Activated CD8-positive, alpha-beta T cell treated with anti-CD3 and anti-CD28 coated beads, Interleukin-2, amount 10 ng/mL, durations not matched to agents 7 days and 5 days (primary cell): ENCODE results near the gene GORASP1. TPM values are rescaled to one million over a fixed set of nuclear protein-coding genes. Genes with fewer than 3 reads are reported as not detected.
"Not testable (repeated sequence)": the region's sequence is repeated elsewhere in the genome, so short reads cannot be mapped to it uniquely, and the experiment has no call there.

Source experiments
- ATAC-seq: fragments of 150-1000 bp; cut with Tn5 transposase; one replicate; pipeline ENCODE4 v1.10.0; 2021; ENCODE audit warnings: moderate library complexity
- CTCF ChIA-PET: fragments of 350-600 bp; sonication (Branson Sonifier 250); formaldehyde crosslinking; loops from one replicate; lab custom pipeline; 2021; ENCODE audit warnings: antibody characterized with exemption; lab: Charles Lee
- POLR2A ChIA-PET: fragments of 350-600 bp; sonication (Branson Sonifier 250); formaldehyde crosslinking; loops from one replicate; lab custom pipeline; 2021; ENCODE audit warnings: antibody characterized with exemption; lab: Charles Lee
- DNase-seq: peaks from one replicate; pipeline ENCODE4 v3.0.0-alpha.2; 2020
- H3K27ac Mint-ChIP-seq: one replicate; pipeline ENCODE4 v1.8.0; 2021; ENCODE audit warnings: mild to moderate bottlenecking, mixed read lengths
- H3K27me3 Mint-ChIP-seq: one replicate; pipeline ENCODE4 v1.8.0; 2021; ENCODE audit warnings: low read depth, mixed read lengths
- H3K36me3 Mint-ChIP-seq: one replicate; pipeline ENCODE4 v1.8.0; 2021; ENCODE audit warnings: low read depth, mixed read lengths
- H3K4me1 Mint-ChIP-seq: one replicate; pipeline ENCODE4 v1.8.0; 2021; ENCODE audit warnings: low read depth, mixed read lengths
- H3K4me3 Mint-ChIP-seq: one replicate; pipeline ENCODE4 v1.8.0; 2021; ENCODE audit warnings: mild to moderate bottlenecking, mixed read lengths
- H3K9me3 Mint-ChIP-seq: one replicate; pipeline ENCODE4 v1.8.0; 2022; ENCODE audit warnings: mixed read lengths; ENCODE audit not compliant: insufficient read depth
- total RNA-seq, 2 experiments: library from RNA; stranded (reverse); gene quantifications; one replicate each; pipeline ENCODE4 v1.2.3, GENCODE V29; 2021

Gene GORASP1
- total RNA-seq, 2 experiments from 2014 or later, result 10.8 to 11.0 TPM

DNA sequence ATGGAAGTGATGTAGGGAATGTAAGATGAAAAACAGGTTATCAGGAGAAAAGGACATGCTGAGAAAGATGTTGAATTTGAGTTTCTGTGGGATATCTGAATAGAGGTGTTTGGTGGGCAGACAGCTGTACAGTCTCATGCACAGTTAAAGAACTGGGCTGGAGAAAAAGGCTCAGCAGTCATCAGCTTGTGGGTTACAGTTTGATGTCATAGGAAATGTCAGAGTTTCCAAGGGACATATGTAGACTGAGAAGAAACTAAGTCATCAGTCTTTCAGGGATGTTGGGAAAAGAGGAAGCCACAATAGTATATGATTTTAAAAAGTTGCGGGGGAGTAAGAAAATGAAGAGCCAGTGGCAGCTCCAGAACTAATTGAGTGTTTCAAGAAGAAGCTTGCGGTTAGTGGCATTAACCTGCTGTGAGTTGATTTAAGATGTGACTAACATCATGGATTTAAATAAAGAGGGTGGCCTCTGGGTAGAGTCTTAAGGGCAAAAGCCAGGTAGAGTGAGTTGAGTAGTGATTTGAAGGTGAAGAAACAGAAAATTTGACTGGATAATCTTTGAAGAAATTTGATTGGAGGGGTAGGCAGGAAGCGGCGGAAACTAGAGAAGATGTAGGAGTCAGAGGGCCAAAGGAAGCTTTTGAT is 24.6 kb downstream of the GORASP1 start:
- no peak overlapping the region for H3K4me3 Mint-ChIP-seq
- no peak for DNase-seq
- peaks cover 8% of the 10 kb centered on the region for H3K36me3 Mint-ChIP-seq
- CTCF ChIA-PET, result interaction anchor here (0.7 to 1.0 kb wide), 2 partner anchors 205 to 318 kb away, joined by 3 to 5 read pairs; no protein-coding TSS in a partner anchor
- no peaks in the 10 kb centered on the region for H3K27me3 Mint-ChIP-seq
- H3K4me1 Mint-ChIP-seq, result peaks cover 4% of the 10 kb centered on the region
- POLR2A ChIA-PET, result no interaction called here
- no peaks in the 10 kb centered on the region for H3K9me3 Mint-ChIP-seq
- no peak overlapping the region for H3K27ac Mint-ChIP-seq
- no peak for ATAC-seq

DNA sequence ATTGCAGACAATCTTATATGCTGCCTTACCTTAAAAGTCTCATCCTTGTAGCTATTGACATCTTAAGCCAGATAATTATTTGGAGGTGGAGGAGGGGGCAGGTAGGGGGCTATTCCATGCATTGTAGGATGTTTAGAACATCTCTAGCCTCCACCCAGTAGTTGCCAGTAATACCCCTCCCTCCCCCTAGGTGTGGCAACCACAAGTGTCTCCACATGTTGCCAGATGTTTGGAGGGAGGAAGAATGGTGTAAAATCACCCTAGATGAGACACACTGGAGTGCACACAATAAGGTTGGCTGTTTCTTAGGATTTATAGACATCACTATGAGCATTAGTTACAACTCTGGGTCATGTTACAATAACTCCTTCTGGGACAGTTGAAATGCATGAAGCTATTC is 27.4 kb downstream of the GORASP1 start:
- Mint-ChIP-seq H3K9me3 (no peaks in the 10 kb centered on the region), H3K4me3 (no peak overlapping the region), H3K27me3 (no peaks in the 10 kb centered on the region), H3K27ac (no peak overlapping the region), H3K36me3 (peaks cover 21% of the 10 kb centered on the region), H3K4me1 (peaks cover 4% of the 10 kb centered on the region)
- no peak for ATAC-seq
- ChIA-PET CTCF (interaction anchor here (1.1 to 1.4 kb wide), 3 partner anchors 9 to 212 kb away, joined by 3 to 6 read pairs (median 4); no protein-coding TSS in a partner anchor), POLR2A (no interaction called here)
- no peak for DNase-seq

GRCh38 chr3:39079530-39079929 is 27.9 kb downstream of the GORASP1 start:
- peaks cover 4% of the 10 kb centered on the region for H3K4me1 Mint-ChIP-seq
- H3K27me3 Mint-ChIP-seq, result no peaks in the 10 kb centered on the region
- H3K36me3 Mint-ChIP-seq, result peaks cover 23% of the 10 kb centered on the region
- ChIA-PET POLR2A (no interaction called here), CTCF (no interaction called here)
- ATAC-seq, result no peak
- H3K9me3 Mint-ChIP-seq, result no peaks in the 10 kb centered on the region
- no peak overlapping the region for H3K4me3 Mint-ChIP-seq
- H3K27ac Mint-ChIP-seq, result no peak overlapping the region
- no peak for DNase-seq

DNA sequence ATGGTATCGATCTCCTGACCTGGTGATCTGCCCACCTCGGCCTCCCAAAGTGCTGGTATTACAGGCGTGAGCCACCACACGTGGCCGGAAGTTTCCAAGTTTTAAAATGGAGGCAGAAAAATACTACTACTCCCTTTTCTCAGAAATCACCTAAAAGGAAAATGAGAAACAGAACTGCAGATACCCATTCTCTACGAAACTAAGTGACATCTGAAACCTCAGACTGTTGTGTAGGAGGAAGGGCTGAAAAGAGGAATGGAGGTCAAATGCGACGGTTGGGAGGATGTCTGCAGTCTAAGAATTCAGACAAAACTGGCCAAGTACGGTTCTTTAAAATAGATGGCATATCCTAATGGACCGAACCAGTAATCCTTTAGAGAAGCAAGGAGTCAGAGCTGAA is 31.5 kb downstream of the GORASP1 start:
- H3K9me3 Mint-ChIP-seq, result no peaks in the 10 kb centered on the region
- ChIA-PET CTCF (interaction anchor here (2.5 kb wide), 1 partner anchor 216 kb away, joined by 8 read pairs; no protein-coding TSS in a partner anchor), POLR2A (no interaction called here)
- H3K36me3 Mint-ChIP-seq, result peaks cover 24% of the 10 kb centered on the region
- H3K4me3 Mint-ChIP-seq, result no peak overlapping the region
- DNase-seq (no peak), ATAC-seq (no peak)
- H3K4me1 Mint-ChIP-seq, result peaks cover 4% of the 10 kb centered on the region
- no peak overlapping the region for H3K27ac Mint-ChIP-seq
- H3K27me3 Mint-ChIP-seq, result no peaks in the 10 kb centered on the region

- H3K36me3 Mint-ChIP-seq, result peaks cover 15% of the 10 kb centered on the region
These were observed 38.9 kb downstream of the GORASP1 start for GRCh38 chr3:39068556-39068955.

DNA sequence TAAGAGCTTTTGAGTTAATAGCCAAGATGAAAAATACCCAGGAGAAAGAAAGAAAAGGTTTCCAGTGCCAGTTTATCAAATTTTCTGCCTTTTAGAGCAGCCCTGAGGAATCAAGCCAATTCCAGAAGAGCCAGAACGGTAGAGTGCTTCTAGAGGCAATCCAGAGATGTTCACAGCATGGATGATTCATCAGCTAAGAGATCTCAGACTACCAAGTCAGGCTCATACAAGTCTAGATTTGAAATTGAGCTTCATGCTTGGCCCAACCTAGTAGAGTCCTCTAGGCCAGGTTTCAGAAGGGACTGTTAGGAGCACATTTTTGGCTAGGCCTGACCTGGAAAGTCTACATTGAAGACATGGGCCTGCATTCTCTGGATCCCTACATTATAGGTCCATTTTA is 40.1 kb downstream of the GORASP1 start:
- ChIA-PET CTCF (interaction anchor here (1.2 to 2.1 kb wide), 2 partner anchors 20 to 221 kb away, joined by 4 to 5 read pairs; no protein-coding TSS in a partner anchor), POLR2A (no interaction called here)
- H3K9me3 Mint-ChIP-seq, result no peaks in the 10 kb centered on the region
- no peak overlapping the region for H3K4me3 Mint-ChIP-seq
- DNase-seq (no peak), ATAC-seq (no peak)
- H3K27me3 Mint-ChIP-seq, result no peaks in the 10 kb centered on the region
- peaks cover 12% of the 10 kb centered on the region for H3K36me3 Mint-ChIP-seq
- peaks cover 3% of the 10 kb centered on the region for H3K4me1 Mint-ChIP-seq
- H3K27ac Mint-ChIP-seq, result no peak overlapping the region

More at GRCh38 chr3:39068556-39068955, 38.9 kb downstream of the GORASP1 start:
- Mint-ChIP-seq H3K27ac (no peak overlapping the region), H3K9me3 (no peaks in the 10 kb centered on the region), H3K27me3 (no peaks in the 10 kb centered on the region), H3K4me3 (no peak overlapping the region), H3K4me1 (peaks cover 3% of the 10 kb centered on the region)
- DNase-seq (no peak), ATAC-seq (no peak)
- CTCF ChIA-PET, result interaction anchor here (1.1 to 2.1 kb wide), 3 partner anchors 13 to 220 kb away, joined by 3 to 5 read pairs (median 4); no protein-coding TSS in a partner anchor
- POLR2A ChIA-PET, result interaction anchor here (0.7 kb wide), 1 partner anchor 57 kb away, joined by 3 read pairs; no protein-coding TSS in a partner anchor

DNA sequence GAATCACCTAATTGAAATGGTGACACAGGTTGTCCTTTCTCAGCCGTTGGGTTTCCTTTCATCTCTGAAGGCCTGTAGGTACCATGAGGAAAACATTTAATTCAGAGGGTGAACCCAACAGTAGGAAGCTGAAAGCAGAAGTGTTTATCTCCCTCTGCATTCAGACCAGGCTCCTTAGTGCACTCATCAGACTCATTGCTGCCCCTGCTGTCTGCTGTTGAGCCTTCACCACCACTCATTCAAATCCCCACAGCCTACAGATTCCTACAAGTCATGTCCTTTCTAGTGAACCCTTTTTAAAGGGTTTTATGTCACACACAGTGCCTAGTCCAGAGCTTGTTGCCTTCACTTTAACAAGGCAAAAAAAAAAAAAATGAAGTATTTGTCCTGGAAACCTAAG is 42.2 kb downstream of the GORASP1 start:
- Mint-ChIP-seq H3K4me1 (peaks cover 5% of the 10 kb centered on the region), H3K27me3 (no peaks in the 10 kb centered on the region), H3K9me3 (peaks cover 2% of the 10 kb centered on the region), H3K36me3 (peaks cover 6% of the 10 kb centered on the region), H3K27ac (no peak overlapping the region), H3K4me3 (no peak overlapping the region)
- ChIA-PET POLR2A (no interaction called here), CTCF (interaction anchor here (0.9 to 1.5 kb wide), 4 partner anchors 17 to 343 kb away, joined by 3 to 6 read pairs (median 4); no protein-coding TSS in a partner anchor)
- ATAC-seq, result peak; percentile 83
- peak; percentile 33 for DNase-seq

- Mint-ChIP-seq H3K9me3 (peaks cover 3% of the 10 kb centered on the region), H3K36me3 (peaks cover 4% of the 10 kb centered on the region), H3K27me3 (no peaks in the 10 kb centered on the region), H3K4me3 (no peak overlapping the region), H3K27ac (no peak overlapping the region), H3K4me1 (peaks cover 5% of the 10 kb centered on the region)
- ATAC-seq, result no peak
- POLR2A ChIA-PET, result no interaction called here
- CTCF ChIA-PET, result interaction anchor here (0.9 to 1.5 kb wide), 3 partner anchors 16 to 343 kb away, joined by 3 to 6 read pairs (median 4); no protein-coding TSS in a partner anchor
- DNase-seq, result no peak
These were observed 42.8 kb downstream of the GORASP1 start for GRCh38 chr3:39064646-39065045.

DNA sequence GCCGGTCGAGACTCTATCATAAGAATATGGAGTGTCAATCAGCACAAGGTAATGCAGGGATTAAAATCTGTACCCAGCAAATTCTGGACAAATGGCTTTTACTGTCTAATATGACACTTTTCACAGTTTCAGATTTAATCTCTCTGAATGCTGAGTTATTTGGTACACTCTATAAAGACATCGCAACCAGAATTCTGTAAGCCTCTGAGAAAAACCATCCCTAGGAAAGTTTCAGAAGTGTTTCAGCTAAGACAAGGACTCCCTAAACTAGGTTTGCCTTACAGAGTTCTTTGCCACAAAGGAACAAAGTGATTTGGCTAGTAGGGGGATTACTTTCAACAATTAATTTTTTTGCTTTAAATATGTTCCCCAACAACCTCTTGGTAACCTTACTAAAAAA is 44.3 kb downstream of the GORASP1 start:
- Mint-ChIP-seq H3K4me3 (no peak overlapping the region), H3K9me3 (peaks cover 3% of the 10 kb centered on the region), H3K36me3 (peaks cover 4% of the 10 kb centered on the region), H3K4me1 (peaks cover 5% of the 10 kb centered on the region), H3K27ac (no peak overlapping the region), H3K27me3 (no peaks in the 10 kb centered on the region)
- POLR2A ChIA-PET, result no interaction called here
- CTCF ChIA-PET, result interaction anchor here (1.0 to 1.6 kb wide), 3 partner anchors 18 to 229 kb away, joined by 3 to 4 read pairs (median 3); no protein-coding TSS in a partner anchor
- DNase-seq (no peak), ATAC-seq (no peak)

DNA sequence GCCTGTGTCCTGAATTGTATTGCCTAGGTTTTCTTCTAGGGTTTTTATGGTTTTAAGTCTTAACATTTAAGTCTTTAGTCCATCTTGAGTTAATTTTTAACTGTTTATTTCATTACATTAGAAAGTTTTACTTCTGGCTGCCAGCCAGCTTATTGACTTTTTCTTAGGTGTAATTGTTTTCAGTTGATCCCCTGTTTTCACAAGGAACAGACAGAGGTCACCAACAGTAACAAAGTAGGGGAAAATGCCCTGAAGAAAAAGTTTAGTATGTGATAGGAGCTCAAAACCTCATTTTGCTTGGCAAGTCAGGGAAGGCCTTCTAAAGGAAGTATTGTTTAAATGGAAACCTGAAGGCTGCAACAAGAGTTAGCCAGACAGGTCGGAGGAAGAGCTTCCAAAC is 45.2 kb downstream of the GORASP1 start:
- Mint-ChIP-seq H3K27me3 (no peaks in the 10 kb centered on the region), H3K4me1 (peaks cover 5% of the 10 kb centered on the region), H3K4me3 (no peak overlapping the region), H3K36me3 (peaks cover 4% of the 10 kb centered on the region), H3K9me3 (peaks cover 3% of the 10 kb centered on the region), H3K27ac (no peak overlapping the region)
- POLR2A ChIA-PET, result no interaction called here
- DNase-seq (no peak), ATAC-seq (no peak)
- CTCF ChIA-PET, result interaction anchor here (1.0 to 1.6 kb wide), 3 partner anchors 19 to 230 kb away, joined by 3 to 4 read pairs (median 3); no protein-coding TSS in a partner anchor

DNA sequence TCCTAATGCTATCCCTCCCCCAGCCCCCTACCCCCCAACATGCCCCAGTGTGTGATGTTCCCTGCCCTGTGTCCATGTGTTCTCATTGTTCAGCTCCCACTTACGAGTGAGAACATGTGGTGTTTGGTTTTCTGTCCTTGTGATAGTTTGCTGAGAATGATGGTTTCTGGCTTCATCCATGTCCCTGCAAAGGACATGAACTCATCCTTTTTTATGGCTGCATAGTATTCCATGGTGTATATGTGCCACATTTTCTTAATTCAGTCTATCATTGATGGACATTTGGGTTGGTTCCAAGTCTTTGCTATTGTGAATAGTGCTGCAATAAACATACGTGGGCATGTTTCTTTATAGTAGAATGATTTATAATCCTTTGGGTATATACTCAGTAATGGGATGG is 46.2 kb downstream of the GORASP1 start:
- H3K4me3 Mint-ChIP-seq, H3K36me3 Mint-ChIP-seq, ATAC-seq, H3K27ac Mint-ChIP-seq, DNase-seq, H3K27me3 Mint-ChIP-seq, H3K9me3 Mint-ChIP-seq, POLR2A ChIA-PET, H3K4me1 Mint-ChIP-seq: not testable (repeated sequence)
- CTCF ChIA-PET, result interaction anchor here (1.6 kb wide), 1 partner anchor 20 kb away, joined by 3 read pairs; no protein-coding TSS in a partner anchor

GRCh38 chr3:39056151-39056550 is 51.3 kb downstream of the GORASP1 start:
- ATAC-seq (no peak), DNase-seq (no peak)
- POLR2A ChIA-PET, result no interaction called here
- CTCF ChIA-PET, result interaction anchor here (1.1 to 1.5 kb wide), 2 partner anchors 56 to 232 kb away, joined by 4 to 5 read pairs; no protein-coding TSS in a partner anchor
- Mint-ChIP-seq H3K27ac (no peak overlapping the region), H3K36me3 (peaks cover 2% of the 10 kb centered on the region), H3K9me3 (peaks cover 3% of the 10 kb centered on the region), H3K4me3 (no peak overlapping the region), H3K4me1 (peaks cover 15% of the 10 kb centered on the region), H3K27me3 (no peaks in the 10 kb centered on the region)
